Measurements from ENCODE around the gene MPP7.

The MPP7 gene

DNA sequence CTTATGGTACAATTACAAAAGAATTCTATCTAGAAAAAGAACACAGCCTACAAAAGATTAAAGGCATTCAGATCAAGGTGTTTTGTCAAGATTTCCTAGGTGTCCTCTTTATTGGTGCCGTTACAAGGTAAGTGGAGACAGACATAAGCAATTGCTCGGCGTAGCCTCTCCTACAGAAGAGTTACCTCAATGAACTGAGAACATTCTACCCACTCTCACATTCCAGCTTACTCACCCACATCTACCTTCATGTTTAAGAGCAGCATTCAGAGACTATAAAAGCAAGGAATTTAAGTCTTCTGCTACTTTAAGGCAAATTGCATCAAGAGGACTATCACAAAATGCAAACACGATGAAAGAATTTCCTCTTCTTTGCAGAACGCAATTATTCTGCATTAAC, 29.5 kb downstream of the MPP7 start:
- no peak for DNase-seq (ENCODE audit: low read depth in 1 of 2, low spot score in 1 of 2)

DNA sequence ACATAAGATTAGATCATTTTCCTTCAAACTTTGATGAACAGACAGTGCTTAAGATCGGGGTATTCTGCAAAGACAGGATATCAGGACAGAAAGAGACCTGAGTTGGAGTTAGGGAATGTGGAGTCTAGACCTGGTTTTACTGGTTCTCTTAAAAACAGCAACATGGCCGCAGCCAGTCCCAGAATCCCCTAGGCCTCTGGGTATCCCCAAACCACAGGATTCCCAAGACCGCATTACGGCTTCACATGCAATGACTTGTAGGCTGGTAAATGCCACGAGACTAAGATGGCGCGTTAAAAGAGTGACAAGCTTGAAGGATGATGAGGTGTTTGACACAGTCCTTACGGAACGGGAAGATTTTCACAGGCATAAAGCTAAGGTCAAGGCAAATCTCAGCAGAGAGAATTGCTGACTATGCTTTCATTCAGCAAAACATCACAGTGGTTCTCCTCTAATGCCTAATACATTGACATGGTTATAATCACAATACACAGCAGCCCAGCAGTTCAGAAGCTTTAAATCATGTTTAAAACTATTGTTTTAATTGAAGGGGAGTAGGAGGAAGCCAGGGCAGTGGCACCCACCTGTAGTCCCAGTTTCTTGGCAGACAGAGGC, 32.9 kb downstream of the MPP7 start:
- DNase-seq (ENCODE audit: low read depth in 1 of 2, low spot score in 1 of 2): no peak

DNA sequence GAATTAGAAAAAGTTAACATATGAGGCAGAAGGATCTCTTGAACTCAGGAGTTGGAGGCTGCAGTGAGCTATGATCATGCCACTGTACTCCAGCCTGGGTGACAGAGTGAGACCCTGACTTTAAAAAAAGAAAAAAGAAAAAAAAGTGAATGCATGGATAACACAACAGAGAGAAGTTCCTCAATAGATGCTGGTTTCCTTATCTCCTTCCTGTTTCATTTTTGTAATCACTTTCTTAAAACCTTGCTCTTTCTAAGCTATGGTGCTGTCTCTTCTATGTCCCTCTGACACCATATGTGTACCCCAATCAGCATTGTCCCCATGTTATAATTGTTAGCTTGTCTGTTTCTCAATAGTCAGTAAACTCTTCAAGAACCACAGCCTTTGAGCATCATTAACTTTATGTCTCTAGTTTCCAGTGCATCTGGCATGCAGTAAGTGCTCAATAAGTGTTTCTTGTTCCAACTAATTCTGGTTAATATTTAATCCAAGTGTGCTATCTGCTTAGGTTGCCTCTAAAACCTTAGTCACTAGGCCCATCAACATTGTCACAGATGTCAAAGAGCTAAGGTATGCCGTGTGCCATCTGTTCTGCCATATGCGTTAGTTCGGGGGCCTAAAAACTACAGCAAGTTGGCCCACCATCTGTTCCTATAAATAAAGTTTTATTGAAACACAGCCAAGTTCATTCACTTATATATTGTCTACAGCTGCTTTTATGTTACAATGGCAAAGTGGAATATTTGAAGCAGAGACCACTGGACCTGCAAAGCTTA, 36.2 kb downstream of the MPP7 start:
- no peak for DNase-seq (ENCODE audit: low read depth in 1 of 2, low spot score in 1 of 2)

DNA sequence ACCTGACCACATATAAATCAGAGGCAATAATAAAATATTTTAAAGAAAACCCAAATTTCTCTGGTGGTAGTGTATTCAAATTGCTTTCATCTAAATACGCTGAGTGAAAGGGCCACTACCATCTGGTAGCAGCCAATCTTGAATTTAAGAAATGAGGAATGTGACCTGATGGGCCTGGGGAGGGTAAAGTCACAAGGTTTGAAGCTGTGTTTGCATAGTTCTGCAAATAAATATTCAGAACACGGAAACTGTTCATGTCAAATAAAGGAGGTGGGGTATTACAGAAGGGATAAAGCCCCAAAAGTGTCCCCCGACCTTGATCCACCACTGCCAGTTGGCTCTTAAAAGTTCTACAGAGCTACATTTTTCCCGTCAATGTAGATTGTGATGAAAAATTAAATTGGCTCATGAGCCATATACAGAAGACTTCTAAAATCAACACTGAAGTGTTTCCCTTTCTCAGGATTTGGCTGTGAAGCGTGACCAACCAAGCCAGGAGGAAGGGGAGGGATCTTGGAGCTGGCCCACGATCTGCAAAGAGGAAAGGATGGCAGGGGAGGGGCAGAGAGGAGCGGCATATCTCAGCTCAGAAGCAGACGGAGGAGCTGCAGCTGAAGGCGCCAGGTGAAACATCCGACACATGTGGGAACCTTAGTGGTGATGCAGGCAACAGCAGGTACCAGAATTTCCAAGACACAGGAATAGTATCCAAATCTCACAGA, 39.6 kb downstream of the MPP7 start:
- DNase-seq (ENCODE audit: low read depth in 1 of 2, low spot score in 1 of 2): no peak

DNA sequence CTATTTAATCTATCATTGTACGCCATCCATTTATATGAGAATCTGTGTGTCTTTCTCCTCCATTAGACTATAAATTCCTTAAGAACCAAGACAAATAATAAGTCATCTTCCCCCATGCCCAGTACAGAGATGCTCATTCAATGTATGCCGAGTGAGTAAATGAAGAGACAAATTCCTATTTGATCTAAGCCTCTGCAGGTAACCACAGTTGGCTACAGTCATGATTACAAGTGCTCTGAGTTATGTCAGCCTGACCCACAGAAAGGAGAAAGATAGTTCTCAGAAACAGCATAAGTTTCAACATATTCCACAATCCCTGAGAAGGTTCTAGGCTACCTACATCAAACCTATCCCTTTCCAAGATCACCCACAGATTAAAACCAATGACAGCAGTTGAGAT, 46.1 kb downstream of the MPP7 start:
- no peak for DNase-seq (ENCODE audit: low read depth in 1 of 2, low spot score in 1 of 2)

DNA sequence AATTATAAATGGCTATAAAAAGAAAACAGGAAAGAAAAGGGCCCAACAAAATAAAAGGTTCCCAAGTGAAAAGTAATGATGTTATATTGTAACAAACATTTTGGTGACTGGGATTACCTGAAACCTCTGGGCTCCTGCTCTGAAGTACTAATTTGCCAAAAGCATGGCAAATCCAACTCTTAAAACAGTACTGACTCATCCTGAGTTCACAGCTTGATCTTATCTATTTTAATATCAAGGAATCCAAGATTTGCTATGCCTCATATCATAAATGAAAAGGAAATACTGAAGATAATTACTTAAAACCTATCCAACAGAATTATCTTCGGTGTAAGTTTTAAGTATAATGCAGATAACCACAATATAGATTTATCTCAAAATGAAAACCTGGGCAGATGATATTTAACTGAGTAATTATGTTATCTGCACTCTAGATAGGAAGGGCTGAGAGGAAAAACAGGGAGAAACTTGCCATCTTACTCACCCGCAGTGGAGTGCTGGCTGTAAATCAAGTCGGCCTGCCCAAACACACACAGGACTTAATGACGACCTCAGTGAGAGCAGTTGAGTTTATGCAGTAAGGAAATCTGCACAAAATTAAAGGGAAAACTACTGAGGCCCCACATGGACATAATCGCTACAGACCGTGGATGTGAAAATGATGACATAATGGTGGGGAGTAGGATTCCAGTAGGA, 48.4 kb downstream of the MPP7 start:
- no peak for DNase-seq (ENCODE audit: low read depth in 1 of 2, low spot score in 1 of 2)

DNA sequence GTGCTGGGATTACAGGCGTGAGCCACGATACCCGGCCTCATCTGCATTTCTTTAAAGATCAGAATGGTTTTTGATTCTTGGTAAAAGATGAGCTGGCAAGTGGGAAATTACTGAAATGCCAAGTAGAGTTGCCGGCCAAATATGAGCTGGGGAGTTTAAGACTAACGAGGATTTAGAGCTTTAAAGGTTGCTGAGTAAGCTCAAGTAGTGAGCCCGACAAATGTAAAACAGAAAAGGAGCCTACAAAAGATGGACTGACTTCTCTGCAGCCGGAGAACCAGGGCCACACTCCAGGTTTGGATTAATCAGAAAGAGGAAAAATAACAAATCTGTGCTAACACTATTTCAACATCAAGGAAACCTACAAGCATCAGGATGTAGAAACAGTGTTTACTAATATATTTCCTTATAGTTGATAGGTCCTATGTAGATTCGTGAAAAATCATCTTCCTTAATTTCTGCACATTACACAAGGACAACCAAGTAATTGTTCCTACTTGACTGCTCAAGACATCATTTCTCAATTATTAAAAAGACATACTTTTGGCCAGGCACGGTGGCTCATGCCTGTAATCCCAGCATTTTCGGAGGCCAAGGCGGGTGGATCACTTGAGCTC, 49.6 kb downstream of the MPP7 start:
- no peak for DNase-seq (ENCODE audit: low read depth in 1 of 2, low spot score in 1 of 2)

All from stimulated activated CD4-positive, alpha-beta T cell treated with anti-CD3 and anti-CD28 coated beads, Interleukin-15, amount 100 ng/mL, for 1 hour (primary cell).